ENCODE measurements around the gene PHTF2. TPM values are rescaled to one million over a fixed set of nuclear protein-coding genes. Genes with fewer than 3 reads are reported as not detected.

PHTF2 gene
- total RNA-seq, 4 donors from 2014 or later: 14.2 to 26.2 (median 17.2) TPM

GRCh38 chr7:77954773-77955555 is 156.4 kb downstream of the PHTF2 start:
- DNase-seq (ENCODE audit: extremely low spot score): no peak
- 91% methylated on average over 3 of the region's 3 CpGs for WGBS
- Histone ChIP-seq H3K4me3 (no peak overlapping the region), H3K4me1 (peaks cover 0 to 5% (median 0%) of the 10 kb centered on the region in 4 donors), H3K9me3 (no peaks in the 10 kb centered on the region), H3K27ac (replicated peaks in 1 of 4) (no peak overlapping the region), H3K27me3 (no peaks in the 10 kb centered on the region), H3K36me3 (peaks cover 0 to 14% (median 0%) of the 10 kb centered on the region in 4 donors)
- intact Hi-C loops (cut with DNase I): no loop called here
- no peak for TF ChIP-seq EP300 (IDR thresholded peaks at IDR 0.05)
- TF ChIP-seq POLR2A (IDR thresholded peaks at IDR 0.05; ENCODE audit: low read depth): no peak
- no peak for TF ChIP-seq CTCF (IDR thresholded peaks at IDR 0.05)
- TF ChIP-seq POLR2AphosphoS5 (IDR thresholded peaks at IDR 0.05): no peak

- peaks cover 0 to 14% (median 0%) of the 10 kb centered on the region in 4 donors for H3K36me3 ChIP-seq
These were observed 159.9 kb downstream of the PHTF2 start for GRCh38 chr7:77958436-77958835.

GRCh38 chr7:77959080-77959479 is 160.5 kb downstream of the PHTF2 start:
- H3K27ac ChIP-seq (replicated peaks in 1 of 4): no peak overlapping the region
- H3K4me3 ChIP-seq: no peak overlapping the region
- H3K27me3 ChIP-seq: no peaks in the 10 kb centered on the region
- WGBS: 94% methylated on average over 2 of the region's 2 CpGs
- no peaks in the 10 kb centered on the region for H3K9me3 ChIP-seq
- peaks cover 0 to 5% (median 0%) of the 10 kb centered on the region in 4 donors for H3K4me1 ChIP-seq
- H3K36me3 ChIP-seq: peaks cover 0 to 10% (median 0%) of the 10 kb centered on the region in 4 donors
- no peak for DNase-seq (ENCODE audit: extremely low spot score)
- intact Hi-C loops (cut with DNase I): no loop called here
- TF ChIP-seq POLR2A (IDR thresholded peaks at IDR 0.05; ENCODE audit: low read depth): no peak
- TF ChIP-seq EP300 (IDR thresholded peaks at IDR 0.05): no peak
- TF ChIP-seq CTCF (IDR thresholded peaks at IDR 0.05): no peak
- no peak for TF ChIP-seq POLR2AphosphoS5 (IDR thresholded peaks at IDR 0.05)

More at GRCh38 chr7:77958436-77958835, 159.9 kb downstream of the PHTF2 start:
- DNase-seq (ENCODE audit: extremely low spot score): no peak
- TF ChIP-seq POLR2A (IDR thresholded peaks at IDR 0.05; ENCODE audit: low read depth) (no peak), POLR2AphosphoS5 (IDR thresholded peaks at IDR 0.05) (no peak), EP300 (IDR thresholded peaks at IDR 0.05) (no peak), CTCF (IDR thresholded peaks at IDR 0.05) (no peak)
- Histone ChIP-seq H3K27ac (replicated peaks in 1 of 4) (no peak overlapping the region), H3K4me1 (peaks cover 0 to 5% (median 0%) of the 10 kb centered on the region in 4 donors), H3K4me3 (no peak overlapping the region), H3K9me3 (no peaks in the 10 kb centered on the region), H3K27me3 (no peaks in the 10 kb centered on the region)
- intact Hi-C loops (cut with DNase I): no loop called here
- whole genome bisulfite sequencing: 94% methylated on average over 2 of the region's 2 CpGs

- intact Hi-C loops (cut with DNase I): no loop called here
- Histone ChIP-seq H3K36me3 (no peaks in the 10 kb centered on the region), H3K27ac (replicated peaks in 1 of 4) (no peak overlapping the region), H3K4me3 (no peak overlapping the region), H3K27me3 (no peaks in the 10 kb centered on the region), H3K9me3 (no peaks in the 10 kb centered on the region), H3K4me1 (no peaks in the 10 kb centered on the region)
- 94% methylated on average over 2 of the region's 2 CpGs for WGBS
- TF ChIP-seq CTCF (IDR thresholded peaks at IDR 0.05): no peak
- no peak for TF ChIP-seq EP300 (IDR thresholded peaks at IDR 0.05)
- TF ChIP-seq POLR2A (IDR thresholded peaks at IDR 0.05; ENCODE audit: low read depth): no peak
- DNase-seq (ENCODE audit: extremely low spot score): no peak
These were observed 161.8 kb downstream of the PHTF2 start for GRCh38 chr7:77960336-77960735.
